ACHN (cell line): ENCODE measurements around the gene TRUB2.
A peak's percentile ranks its signal among the peaks of the same experiment; 100 is the strongest.

Experiments used
- DNase-seq: peaks from one replicate; pipeline ENCODE4 v3.0.0-alpha.2; 2015
- in situ Hi-C: cut with HindIII; loops from 2 replicates; pipeline ENCODE4 v1.10.0; 2017; ENCODE audit warnings: low sequenced_read_pairs, low pct_ligation_motif_present, low pct_unique_long_range_greater_than_20kb

The TRUB2 gene

GRCh38 chr9:128276574-128277270 is 45.5 kb downstream of the TRUB2 start:
- DNase-seq: peak; percentile 25
- in situ Hi-C loops: no loop called here

- in situ Hi-C loops: no loop called here
- peak; percentile 97 for DNase-seq
These were observed 46.2 kb downstream of the TRUB2 start, which contains the start of gene SWI5 for GRCh38 chr9:128276008-128276573. TSS of gene SWI5 (plus strand) at chr9:128276276.

GRCh38 chr9:128275198-128276007 is 46.8 kb downstream of the TRUB2 start, which contains the start of gene GOLGA2:
TSS of gene GOLGA2 (minus strand) at chr9:128276007. CDS start at chr9:128275976, 31 bp downstream.
- peak; percentile 33 for DNase-seq
- in situ Hi-C loops: no loop called here

- in situ Hi-C loops: no loop called here
- no peak for DNase-seq
These were observed 48.0 kb downstream of the TRUB2 start for GRCh38 chr9:128274245-128274644.

- in situ Hi-C loops: no loop called here
- no peak for DNase-seq
These were observed 50.7 kb downstream of the TRUB2 start for GRCh38 chr9:128271512-128271911.

- no peak for DNase-seq
- in situ Hi-C loops: no loop called here
These were observed 51.1 kb downstream of the TRUB2 start for GRCh38 chr9:128271112-128271511.

GRCh38 chr9:128266868-128267590 is 55.2 kb downstream of the TRUB2 start:
- DNase-seq: no peak
- in situ Hi-C loops: no loop called here

GRCh38 chr9:128265348-128265847 is 56.8 kb downstream of the TRUB2 start:
- in situ Hi-C loops: no loop called here
- no peak for DNase-seq

- DNase-seq: no peak
- in situ Hi-C loops: no loop called here
These were observed 59.6 kb downstream of the TRUB2 start for GRCh38 chr9:128262687-128263086.

- DNase-seq: no peak
- in situ Hi-C loops: no loop called here
These were observed 61.9 kb downstream of the TRUB2 start for GRCh38 chr9:128260340-128260739.

GRCh38 chr9:128259156-128259555 is 63.1 kb downstream of the TRUB2 start:
- no peak for DNase-seq
- in situ Hi-C loops: no loop called here

GRCh38 chr9:128258326-128258725 is 63.9 kb downstream of the TRUB2 start:
- in situ Hi-C loops: no loop called here

GRCh38 chr9:128257907-128258306 is 64.3 kb downstream of the TRUB2 start:
- DNase-seq: no peak
- in situ Hi-C loops: no loop called here

More at GRCh38 chr9:128258326-128258725, 63.9 kb downstream of the TRUB2 start:
- no peak for DNase-seq

- DNase-seq: no peak
- in situ Hi-C loops: no loop called here
These were observed 65.0 kb downstream of the TRUB2 start for GRCh38 chr9:128257086-128257825.
